AG09309 (cell line): ENCODE results near the gene CBLC.

Experiments
- DNase-seq: peaks from one replicate; pipeline ENCODE4 v3.0.0-alpha.2; 2010; ENCODE audit warnings: low read depth
- H3K4me3 ChIP-seq: 2 replicates; pipeline ENCODE4 v1.5.1; 2011; ENCODE audit warnings: mild to moderate bottlenecking, low read depth, low read length, moderate library complexity; ENCODE audit not compliant: control insufficient read depth
- CTCF ChIP-seq: IDR thresholded peaks from 2 replicates; pipeline ENCODE4 v1.5.1; 2011; ENCODE audit warnings: mild to moderate bottlenecking, low read depth, low read length, inconsistent platforms; ENCODE audit not compliant: insufficient read depth, control insufficient read depth; ENCODE audit errors: missing control alignments

Gene CBLC

GRCh38 chr19:44839276-44839675 lies 61.6 kb downstream of the CBLC start:
- H3K4me3 ChIP-seq = no peak overlapping the region
- no peak for TF ChIP-seq CTCF
- DNase-seq = no peak

GRCh38 chr19:44840811-44841210 lies 63.1 kb downstream of the CBLC start:
- no peak overlapping the region for H3K4me3 ChIP-seq
- no peak for TF ChIP-seq CTCF
- no peak for DNase-seq

GRCh38 chr19:44841231-44841630 lies 63.5 kb downstream of the CBLC start:
- TF ChIP-seq CTCF = no peak
- no peak for DNase-seq
- no peak overlapping the region for H3K4me3 ChIP-seq

- no peak for TF ChIP-seq CTCF
- no peak for DNase-seq
- H3K4me3 ChIP-seq = no peak overlapping the region; the same call in 1 of the 2 replicates
Measured at GRCh38 chr19:44845286-44845611, 67.6 kb downstream of the CBLC start.

GRCh38 chr19:44845612-44846454 lies 68.1 kb downstream of the CBLC start, which contains the start of gene NECTIN2:
NECTIN2 (plus strand) TSS chr19:44846297; CDS start chr19:44846526, 229 bp downstream.
- H3K4me3 ChIP-seq = peak within 1 kb of the TSS; percentile 97
- DNase-seq = peak; percentile 92
- peak; percentile 76 for TF ChIP-seq CTCF

GRCh38 chr19:44846455-44847143 lies 68.9 kb downstream of the CBLC start:
- TF ChIP-seq CTCF = no peak
- no peak for DNase-seq
- peak overlapping the region; percentile 97 for H3K4me3 ChIP-seq
